Effector memory CD8-positive, alpha-beta T cell (primary cell): ENCODE results near the gene LCTL.

Experiments
- ATAC-seq: fragments of 150-1000 bp; cut with Tn5 transposase; replicated peaks from 2 replicates; pipeline ENCODE4 v1.10.0; 2021; ENCODE audit warnings: mild to moderate bottlenecking, moderate library complexity
- DNase-seq, 3 experiments: peaks; one replicate each; pipeline ENCODE4 v3.0.0; 2021
- H3K27ac Mint-ChIP-seq, 2 donors: one replicate each; pipeline ENCODE4 v1.8.0; 2022; ENCODE audit warnings: mild to moderate bottlenecking in 2 of 2, mixed read lengths in 2 of 2, moderate library complexity in 2 of 2
- H3K27me3 Mint-ChIP-seq, 2 donors: one replicate each; pipeline ENCODE4 v1.8.0; 2022; ENCODE audit warnings: mixed read lengths in 2 of 2
- H3K36me3 Mint-ChIP-seq: one replicate; pipeline ENCODE4 v1.8.0; 2022; ENCODE audit warnings: mild to moderate bottlenecking, moderate library complexity, mixed read lengths; ENCODE audit not compliant: insufficient read depth
- H3K4me1 Mint-ChIP-seq, 2 donors: one replicate each; pipeline ENCODE4 v1.8.0; 2022; ENCODE audit warnings: low read depth in 2 of 2, mixed read lengths in 2 of 2
- H3K4me3 Mint-ChIP-seq, 2 donors: one replicate each; pipeline ENCODE4 v1.8.0; 2022; ENCODE audit warnings: mild to moderate bottlenecking in 2 of 2, mixed read lengths in 2 of 2, moderate library complexity in 2 of 2
- H3K9me3 Mint-ChIP-seq, 2 donors: one replicate each; pipeline ENCODE4 v1.8.0; 2022; ENCODE audit warnings: mixed read lengths in 2 of 2

The LCTL gene

DNA sequence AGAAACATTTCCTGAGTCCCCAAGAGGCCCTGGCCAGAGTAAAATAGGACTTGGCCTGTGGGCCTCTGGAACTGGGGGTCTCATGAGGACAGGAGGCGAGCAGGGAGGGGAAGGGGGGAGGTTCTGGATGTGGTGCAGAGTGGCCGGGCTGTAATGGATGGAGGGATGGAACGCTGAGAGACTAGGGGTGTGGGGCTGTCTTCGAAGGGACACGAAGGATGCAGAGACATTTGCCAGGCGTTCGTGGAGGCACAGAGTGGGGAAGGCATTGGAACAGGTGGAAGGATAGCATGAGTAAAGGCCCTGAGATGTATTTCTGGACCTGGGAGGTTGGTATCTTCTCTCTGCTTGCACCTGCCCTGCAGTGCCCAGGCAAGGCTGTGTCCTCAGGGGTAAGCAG lies 2.1 kb upstream of the LCTL start:
- Mint-ChIP-seq H3K9me3 (no peaks in the 10 kb centered on the region), H3K27ac (no peak overlapping the region), H3K4me1 (peaks cover 6 to 8% of the 10 kb centered on the region in 2 donors), H3K36me3 (no peaks in the 10 kb centered on the region), H3K4me3 (no peak overlapping the region), H3K27me3 (no peaks in the 10 kb centered on the region)
- ATAC-seq (no peak), DNase-seq (no peak)

DNA sequence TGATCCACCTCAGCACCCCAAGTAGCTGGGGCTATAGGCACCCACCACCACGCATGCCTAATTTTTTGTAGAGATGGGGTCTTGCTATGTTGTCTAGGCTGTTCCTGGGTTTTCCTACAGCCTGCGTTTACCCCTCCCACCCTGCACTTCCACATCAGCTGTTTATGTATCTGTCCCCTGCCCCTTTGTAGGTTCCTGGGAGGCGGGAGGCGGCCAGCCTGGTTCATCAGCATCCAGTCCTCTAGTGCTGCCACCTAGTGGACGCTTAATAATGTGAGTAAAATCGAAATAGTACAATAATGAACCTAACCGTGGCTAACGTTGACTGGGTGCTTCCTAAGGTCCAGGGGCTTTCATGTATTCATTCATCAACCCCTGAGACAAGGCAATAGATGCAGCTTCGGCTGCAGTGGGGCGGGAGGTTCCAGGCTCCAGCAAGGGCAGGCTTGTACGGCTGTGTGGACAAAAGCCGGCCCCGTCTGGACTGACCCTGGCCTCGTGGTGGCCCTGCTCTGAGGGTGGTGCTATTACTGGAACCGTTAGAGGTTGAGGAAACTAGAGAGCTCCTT lies 1.2 kb upstream of the LCTL start:
- Mint-ChIP-seq H3K27me3 (no peaks in the 10 kb centered on the region), H3K27ac (peak overlapping the region in 1 of 2 donors; percentile 2)
- peak; percentile 51 for ATAC-seq

DNA sequence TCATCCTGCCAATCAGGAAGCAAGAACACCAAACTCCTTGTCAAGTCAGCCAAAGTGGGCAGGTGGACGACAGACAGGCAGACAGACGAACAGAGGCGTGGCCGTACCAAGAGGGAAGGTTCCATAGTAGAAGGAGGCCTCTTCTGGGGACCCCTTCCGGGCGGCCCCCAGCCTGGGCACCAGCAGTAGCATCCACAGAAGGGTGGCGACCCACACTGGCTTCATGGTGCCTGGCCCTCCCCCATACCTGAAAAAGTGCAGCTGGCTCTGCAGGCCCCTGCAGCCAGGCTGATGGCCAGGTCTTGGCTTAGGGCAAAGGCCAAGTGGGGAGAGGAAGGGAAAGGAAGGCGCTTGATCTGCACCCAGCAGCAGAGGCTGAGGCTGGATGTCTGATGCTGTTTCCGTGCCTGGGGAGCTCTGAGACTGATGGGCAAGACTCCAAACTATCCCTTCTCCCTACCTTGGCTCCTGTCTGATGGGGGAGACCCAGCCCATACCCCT lies 607 bp downstream of the LCTL start:
- Mint-ChIP-seq H3K27ac (peak overlapping the region in 1 of 2 donors; percentile 49), H3K9me3 (no peaks in the 10 kb centered on the region), H3K27me3 (no peaks in the 10 kb centered on the region), H3K4me1 (peaks cover 6 to 8% of the 10 kb centered on the region in 2 donors), H3K36me3 (no peaks in the 10 kb centered on the region), H3K4me3 (no peak overlapping the region)
- DNase-seq (no peak), ATAC-seq (no peak)

More for the DNA sequence above, 1.2 kb upstream of the LCTL start:
- peaks cover 6 to 8% of the 10 kb centered on the region in 2 donors for H3K4me1 Mint-ChIP-seq
- no peaks in the 10 kb centered on the region for H3K9me3 Mint-ChIP-seq
- H3K36me3 Mint-ChIP-seq: no peaks in the 10 kb centered on the region
- peak; percentile 49 to 55 (median 54) for DNase-seq
- no peak overlapping the region for H3K4me3 Mint-ChIP-seq

DNA sequence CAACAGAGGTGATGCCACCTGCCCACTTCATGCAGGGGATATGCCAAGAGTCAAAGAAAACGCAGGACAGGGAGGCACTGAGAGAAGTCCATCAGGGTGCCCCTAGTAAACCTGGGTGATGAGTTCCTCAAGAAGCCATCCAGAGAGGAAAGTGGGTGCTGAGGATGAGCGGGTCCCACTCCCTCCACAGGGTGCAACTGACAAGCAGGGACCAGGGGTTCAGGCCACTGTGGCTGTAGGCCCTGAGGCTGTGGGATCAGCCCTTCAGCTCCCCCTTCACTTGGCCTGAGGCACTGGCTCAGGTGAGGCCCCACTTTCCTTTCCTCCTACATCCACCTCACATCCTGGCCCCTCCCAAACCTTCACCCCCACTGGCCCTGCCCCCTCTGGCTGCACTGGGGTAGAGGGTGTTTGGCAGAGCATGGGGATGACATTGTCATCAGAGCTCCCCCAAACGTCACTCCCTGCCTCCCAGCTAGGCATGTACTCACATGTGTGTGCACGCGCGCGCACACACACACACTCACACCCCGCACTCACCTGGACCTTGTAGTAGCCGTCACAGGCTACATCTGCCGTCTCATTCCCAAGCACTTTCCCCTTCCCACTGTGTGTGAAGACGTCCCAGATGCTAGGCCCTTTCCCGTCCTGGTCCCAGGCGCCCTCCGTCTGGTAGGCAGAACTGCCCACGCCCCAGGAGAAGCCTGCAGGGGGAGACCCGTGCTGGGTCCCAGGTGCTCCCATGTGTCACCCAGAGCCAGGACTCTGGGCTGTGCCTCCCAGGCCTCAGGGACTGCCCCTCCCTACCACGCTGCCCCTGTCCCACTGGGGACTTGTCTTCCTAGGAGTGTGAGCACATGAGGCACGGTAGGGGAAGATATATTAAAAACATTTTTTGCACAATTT lies 1.4 kb downstream of the LCTL start:
- H3K36me3 Mint-ChIP-seq: no peaks in the 10 kb centered on the region
- no peak overlapping the region for H3K4me3 Mint-ChIP-seq
- DNase-seq: no peak
- no peak for ATAC-seq
- no peaks in the 10 kb centered on the region for H3K9me3 Mint-ChIP-seq
- H3K4me1 Mint-ChIP-seq: peaks cover 6 to 8% of the 10 kb centered on the region in 2 donors
- no peaks in the 10 kb centered on the region for H3K27me3 Mint-ChIP-seq
- peak overlapping the region in 1 of 2 donors; percentile 49 for H3K27ac Mint-ChIP-seq

DNA sequence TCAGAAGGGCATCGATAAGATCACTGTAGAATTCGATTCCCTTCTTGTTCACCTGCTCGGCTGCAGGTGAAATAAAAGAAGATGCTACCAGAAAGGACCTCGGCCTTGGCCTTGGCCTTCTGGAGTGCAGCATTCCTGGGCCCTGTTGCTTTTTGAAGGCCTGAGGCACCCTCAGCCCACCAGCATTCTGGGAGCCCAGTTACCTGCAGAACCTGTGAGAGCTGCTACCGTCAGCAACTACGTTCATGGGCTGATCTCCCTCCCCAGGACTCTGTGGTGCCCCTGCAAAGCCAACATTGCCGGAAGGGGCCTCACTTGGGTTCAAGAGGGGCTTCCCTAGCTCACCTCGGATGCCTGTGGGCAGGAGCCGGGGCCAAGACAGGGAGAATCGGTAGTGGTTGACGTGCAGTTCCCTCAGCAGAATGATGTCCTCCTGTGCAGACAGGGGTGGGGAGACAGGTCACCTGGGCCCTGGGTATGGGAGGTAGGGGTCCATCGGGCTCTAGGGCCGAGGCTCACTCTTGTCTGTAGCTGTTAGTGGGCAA lies 2.2 kb downstream of the LCTL start:
- Mint-ChIP-seq H3K4me1 (peaks cover 6 to 8% of the 10 kb centered on the region in 2 donors), H3K27me3 (no peaks in the 10 kb centered on the region), H3K36me3 (no peaks in the 10 kb centered on the region), H3K9me3 (no peaks in the 10 kb centered on the region), H3K27ac (no peak overlapping the region), H3K4me3 (no peak overlapping the region)
- DNase-seq (no peak), ATAC-seq (no peak)

DNA sequence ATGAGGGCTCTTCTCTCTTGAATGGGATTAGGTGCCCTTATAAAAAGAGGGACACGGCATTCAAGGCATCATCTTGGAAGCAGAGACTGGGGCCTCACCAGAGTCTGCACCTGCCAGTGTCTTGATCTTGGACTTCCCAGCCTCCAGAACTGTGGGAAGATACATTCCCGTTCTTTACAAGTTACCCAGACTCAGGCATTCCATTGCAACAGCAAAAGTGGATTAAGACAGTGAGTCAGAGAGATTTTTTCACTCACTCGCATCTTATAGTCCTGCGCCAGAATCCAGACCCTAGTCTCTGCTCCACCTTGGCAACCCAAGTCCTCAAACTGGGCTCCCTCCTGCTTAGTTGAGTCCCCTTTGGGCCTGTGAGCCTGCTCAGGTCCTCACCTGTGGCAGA lies 2.7 kb downstream of the LCTL start:
- Mint-ChIP-seq H3K9me3 (no peaks in the 10 kb centered on the region), H3K27me3 (no peaks in the 10 kb centered on the region), H3K27ac (no peak overlapping the region), H3K36me3 (no peaks in the 10 kb centered on the region), H3K4me1 (peaks cover 6 to 8% of the 10 kb centered on the region in 2 donors), H3K4me3 (no peak overlapping the region)
- DNase-seq (no peak), ATAC-seq (no peak)

DNA sequence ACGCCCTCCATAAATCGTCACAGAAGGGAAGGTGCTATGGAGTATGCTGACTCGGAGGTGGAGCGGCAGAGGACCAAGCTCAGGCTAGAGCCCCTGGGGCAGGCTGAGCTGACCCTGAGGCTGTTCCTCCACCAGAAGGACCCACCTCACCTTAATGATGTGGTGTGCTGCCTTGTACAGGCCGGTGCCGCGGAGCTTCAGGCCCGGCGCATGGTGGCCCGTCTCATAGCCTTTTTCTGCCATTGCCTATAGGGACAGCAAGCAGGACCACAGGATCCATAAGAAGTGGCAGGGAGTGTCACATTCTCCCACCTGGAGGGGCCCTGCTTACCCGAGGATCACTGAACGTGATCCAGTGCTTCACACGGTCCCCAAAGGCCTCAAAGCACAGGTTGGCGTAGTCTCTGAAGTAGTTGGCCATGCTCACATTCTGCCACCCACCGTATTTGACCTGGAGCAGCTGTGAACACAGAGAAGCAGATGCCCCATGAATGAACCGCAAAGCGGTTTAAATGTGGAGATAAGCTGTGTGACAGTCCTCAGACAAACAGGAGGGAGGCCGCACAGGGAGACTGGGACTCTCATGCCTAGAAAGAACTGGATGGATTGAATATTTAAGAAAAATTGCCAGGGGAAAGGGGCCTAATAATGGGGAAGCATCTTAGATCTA lies 4.8 kb downstream of the LCTL start:
- no peak overlapping the region for H3K27ac Mint-ChIP-seq
- H3K9me3 Mint-ChIP-seq: no peaks in the 10 kb centered on the region
- DNase-seq: no peak
- peaks cover 0 to 2% of the 10 kb centered on the region in 2 donors for H3K4me1 Mint-ChIP-seq
- no peak for ATAC-seq
- no peak overlapping the region for H3K4me3 Mint-ChIP-seq
- no peaks in the 10 kb centered on the region for H3K27me3 Mint-ChIP-seq
- H3K36me3 Mint-ChIP-seq: no peaks in the 10 kb centered on the region

DNA sequence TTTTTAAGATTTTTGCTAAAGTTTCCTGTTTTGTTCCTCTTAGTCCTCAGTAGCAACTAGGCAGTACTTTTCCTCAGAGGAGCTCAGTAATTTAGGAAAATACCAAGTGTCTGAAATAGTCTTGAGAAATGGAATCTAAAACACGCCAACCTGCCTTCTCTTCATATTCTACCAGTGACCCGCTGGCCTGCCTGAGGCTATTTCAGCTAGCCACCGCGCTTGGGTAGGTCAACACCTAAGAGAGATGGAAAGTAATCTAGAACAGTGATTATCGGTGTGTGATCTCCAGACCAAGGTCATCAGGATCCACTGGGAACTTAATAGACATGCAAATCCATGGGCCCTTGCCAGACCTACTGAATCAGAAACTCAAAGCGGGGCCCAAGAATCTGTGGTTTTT lies 7.5 kb downstream of the LCTL start:
- Mint-ChIP-seq H3K27ac (no peak overlapping the region), H3K36me3 (no peaks in the 10 kb centered on the region), H3K27me3 (no peaks in the 10 kb centered on the region), H3K9me3 (no peaks in the 10 kb centered on the region), H3K4me3 (no peak overlapping the region), H3K4me1 (no peaks in the 10 kb centered on the region)
- ATAC-seq (no peak), DNase-seq (no peak)

DNA sequence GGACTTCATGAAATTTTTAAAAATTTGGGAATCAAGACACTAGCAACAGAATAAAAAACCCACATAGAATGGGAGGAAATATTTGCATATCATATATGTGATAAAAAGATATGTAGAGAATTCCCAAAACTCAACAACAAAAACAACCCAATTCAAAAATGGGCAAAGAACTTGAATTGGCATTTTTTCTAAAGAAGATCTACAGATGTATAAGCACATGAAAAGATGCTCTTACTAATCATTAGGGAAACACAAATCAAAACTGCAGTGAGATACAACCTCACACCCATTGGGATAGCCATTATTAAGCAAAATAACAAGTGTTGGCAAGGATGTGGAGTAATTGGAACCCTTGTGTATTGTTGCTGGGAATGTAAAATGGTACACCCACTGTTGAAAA lies 10.1 kb downstream of the LCTL start:
- no peaks in the 10 kb centered on the region for H3K27me3 Mint-ChIP-seq
- ATAC-seq (no peak), DNase-seq (no peak)
- H3K27ac Mint-ChIP-seq: no peak overlapping the region
- H3K4me3 Mint-ChIP-seq: no peak overlapping the region
- H3K36me3 Mint-ChIP-seq: no peaks in the 10 kb centered on the region
- no peaks in the 10 kb centered on the region for H3K4me1 Mint-ChIP-seq
- no peaks in the 10 kb centered on the region for H3K9me3 Mint-ChIP-seq

DNA sequence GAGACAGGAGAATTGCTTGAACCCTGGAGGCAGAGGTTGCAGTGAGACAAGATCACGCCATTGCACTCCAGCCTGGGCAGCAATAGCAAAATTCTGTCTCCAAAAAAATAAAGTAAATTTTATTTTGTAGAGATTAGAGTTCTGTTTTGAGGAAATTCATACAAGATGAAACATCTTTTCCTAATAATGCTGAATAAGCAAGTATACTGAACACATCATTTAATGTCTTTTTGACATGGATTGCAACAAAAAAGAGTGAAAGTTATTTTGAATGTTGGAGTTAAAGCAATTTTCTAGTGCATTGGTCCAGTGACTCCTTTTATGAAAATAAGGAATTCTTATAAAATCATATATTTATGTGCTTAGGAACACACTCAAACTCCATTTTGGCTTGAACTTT lies 20.5 kb downstream of the LCTL start:
- ATAC-seq: no peak
- no peak overlapping the region for H3K4me3 Mint-ChIP-seq
- H3K4me1 Mint-ChIP-seq: no peaks in the 10 kb centered on the region
- H3K27me3 Mint-ChIP-seq: no peaks in the 10 kb centered on the region
- no peaks in the 10 kb centered on the region for H3K9me3 Mint-ChIP-seq
- no peak for DNase-seq
- peaks cover 16% of the 10 kb centered on the region for H3K36me3 Mint-ChIP-seq
- H3K27ac Mint-ChIP-seq: no peak overlapping the region

DNA sequence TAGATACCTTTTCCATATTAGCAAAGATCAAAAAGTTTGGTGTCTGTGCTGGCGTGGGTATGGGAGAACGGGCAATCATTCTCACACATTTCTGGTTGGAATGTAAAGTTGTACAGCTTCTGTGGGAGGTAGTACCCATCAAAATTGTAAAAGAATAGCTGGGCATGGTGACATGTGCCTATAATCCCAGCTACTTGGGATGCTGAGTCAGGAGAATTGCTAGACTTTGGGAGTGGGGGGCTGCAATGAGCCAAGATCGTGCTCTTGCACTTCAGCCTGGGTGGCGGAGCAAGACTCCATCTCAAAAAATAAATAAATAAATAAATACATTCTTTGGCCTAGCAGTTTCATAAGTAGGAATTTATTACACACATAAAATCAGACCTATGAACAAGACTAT lies 22.9 kb downstream of the LCTL start:
- Mint-ChIP-seq H3K9me3 (no peaks in the 10 kb centered on the region), H3K36me3 (peaks cover 17% of the 10 kb centered on the region), H3K4me1 (no peaks in the 10 kb centered on the region), H3K27me3 (no peaks in the 10 kb centered on the region), H3K27ac (no peak overlapping the region), H3K4me3 (no peak overlapping the region)
- ATAC-seq: no peak
- no peak for DNase-seq

DNA sequence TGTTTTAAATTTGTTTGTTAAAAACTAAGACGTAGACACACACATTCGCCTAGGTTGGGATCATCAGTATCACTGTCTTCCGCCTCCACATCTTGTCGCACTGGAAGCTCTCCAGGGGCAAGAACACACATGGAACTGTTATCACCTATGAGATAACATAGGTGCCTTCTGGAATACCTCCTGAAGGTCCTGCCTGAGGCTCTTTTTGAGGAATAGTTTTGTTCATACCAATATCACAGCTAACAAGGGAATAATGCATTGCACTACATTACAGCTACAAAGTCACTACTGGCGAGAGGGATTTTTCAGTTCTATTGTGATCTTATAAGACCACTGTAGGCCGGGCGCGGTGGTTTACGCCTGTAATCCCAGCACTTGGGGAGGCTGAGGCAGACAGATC lies 30.7 kb downstream of the LCTL start:
- Mint-ChIP-seq H3K9me3 (no peaks in the 10 kb centered on the region), H3K4me1 (no peaks in the 10 kb centered on the region)

DNA sequence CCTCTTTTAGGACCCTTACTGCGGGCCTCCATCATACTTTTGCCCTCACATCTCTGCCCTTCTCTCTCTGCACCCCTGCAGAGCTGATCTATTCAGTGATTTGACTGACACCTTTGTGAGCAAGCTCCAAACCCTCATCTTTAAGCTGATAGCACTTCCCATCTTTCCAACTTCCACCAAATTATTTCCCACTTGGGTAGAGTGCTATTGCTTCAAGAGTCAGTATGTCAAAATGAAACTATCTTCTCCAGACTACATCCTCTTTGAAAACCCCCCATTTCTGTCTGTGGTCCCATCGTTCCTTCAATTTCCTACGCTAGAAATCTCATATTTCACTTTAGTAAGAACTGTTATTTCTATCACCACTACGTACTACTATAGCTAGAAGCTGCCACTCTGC lies 41.0 kb downstream of the LCTL start:
- no peaks in the 10 kb centered on the region for H3K27me3 Mint-ChIP-seq
- H3K9me3 Mint-ChIP-seq: no peaks in the 10 kb centered on the region
- H3K4me3 Mint-ChIP-seq: no peak overlapping the region
- H3K36me3 Mint-ChIP-seq: peaks cover 20% of the 10 kb centered on the region
- no peaks in the 10 kb centered on the region for H3K4me1 Mint-ChIP-seq
- H3K27ac Mint-ChIP-seq: no peak overlapping the region
- ATAC-seq: no peak
- DNase-seq: no peak

More for the DNA sequence above, 30.7 kb downstream of the LCTL start:
- DNase-seq: no peak
- Mint-ChIP-seq H3K27ac (no peak overlapping the region), H3K27me3 (no peaks in the 10 kb centered on the region), H3K36me3 (peaks cover 18% of the 10 kb centered on the region), H3K4me3 (no peak overlapping the region)
- ATAC-seq: no peak
